HepG2 (cell line): ENCODE results near the gene CA9. TPM values are rescaled to one million over a fixed set of nuclear protein-coding genes. Genes with fewer than 3 reads are reported as not detected.
A peak's percentile ranks its signal among the peaks of the same experiment; 100 is the strongest.

ENCODE experiments used
- ELF1 ChIP-seq: sonication (generic); formaldehyde crosslinking; IDR thresholded peaks from 2 replicates; pipeline ENCODE4 v1.4.0; 2020; ENCODE audit warnings: missing genetic modification reagents
- ETV6 ChIP-seq: sonication (generic); formaldehyde crosslinking; conservative IDR thresholded peaks from 2 replicates; pipeline ENCODE4 v1.4.0; 2020; ENCODE audit warnings: missing genetic modification reagents
- FIP1L1 ChIP-seq: fragments of 200-400 bp; formaldehyde crosslinking; IDR thresholded peaks from 2 replicates; pipeline ENCODE4 v1.6.1; 2018; ENCODE audit warnings: low read depth, mild to moderate bottlenecking, low read length, moderate library complexity, borderline replicate concordance; ENCODE audit not compliant: insufficient read depth
- GZF1 ChIP-seq: sonication (generic); formaldehyde crosslinking; IDR thresholded peaks from 2 replicates; pipeline ENCODE4 v1.5.1; 2020; ENCODE audit warnings: mild to moderate bottlenecking, missing genetic modification reagents
- MED8 ChIP-seq: sonication (generic); formaldehyde crosslinking; IDR thresholded peaks from 2 replicates; pipeline ENCODE4 v1.8.1; 2023; ENCODE audit warnings: mild to moderate bottlenecking, missing genetic modification reagents; ENCODE audit not compliant: insufficient replicate concordance
- MEIS2 ChIP-seq: sonication (generic); formaldehyde crosslinking; IDR thresholded peaks from 2 replicates; pipeline ENCODE4 v1.9.0; 2021; ENCODE audit warnings: mild to moderate bottlenecking, missing genetic modification reagents
- PCBP1 ChIP-seq: fragments of 200-400 bp; formaldehyde crosslinking; IDR thresholded peaks from 2 replicates; pipeline ENCODE4 v1.6.1; 2017; ENCODE audit warnings: mild to moderate bottlenecking, low read depth, low read length, borderline replicate concordance
- PRPF4 ChIP-seq: fragments of 200-400 bp; formaldehyde crosslinking; IDR thresholded peaks from 2 replicates; pipeline ENCODE4 v1.6.1; 2016; ENCODE audit warnings: low read length, low read depth; ENCODE audit not compliant: poor library complexity, severe bottlenecking
- RBM22 ChIP-seq: fragments of 200-400 bp; formaldehyde crosslinking; optimal IDR thresholded peaks from 2 replicates; pipeline ENCODE3; 2017; ENCODE audit warnings: mild to moderate bottlenecking, low read length, moderate library complexity
- RFX1 ChIP-seq: fragments of 450-650 bp; IDR thresholded peaks from 2 replicates; pipeline ENCODE4 v1.6.1; 2017
- RXRA ChIP-seq: sonication (generic); formaldehyde crosslinking; IDR thresholded peaks from 2 replicates; pipeline ENCODE4 v1.5.1; 2020; ENCODE audit warnings: missing genetic modification reagents
- SNAI1 ChIP-seq: sonication (generic); formaldehyde crosslinking; IDR thresholded peaks from 2 replicates; pipeline ENCODE4 v1.5.0; 2020; ENCODE audit warnings: mild to moderate bottlenecking, missing genetic modification reagents, borderline replicate concordance
- SYNCRIP ChIP-seq: fragments of 200-400 bp; formaldehyde crosslinking; IDR thresholded peaks from 2 replicates; pipeline ENCODE4 v1.6.1; 2018; ENCODE audit warnings: mild to moderate bottlenecking, low read depth, low read length; ENCODE audit not compliant: insufficient read depth
- TBX2 ChIP-seq: sonication (generic); formaldehyde crosslinking; IDR thresholded peaks from 2 replicates; pipeline ENCODE4 v1.5.0; 2020; ENCODE audit warnings: missing genetic modification reagents, mild to moderate bottlenecking, borderline replicate concordance
- TCF7L2 ChIP-seq: IDR thresholded peaks from 2 replicates; pipeline ENCODE4 v1.6.1; 2011; ENCODE audit warnings: mild to moderate bottlenecking, low read depth, low read length, moderate library complexity
- XRCC5 ChIP-seq: fragments of 200-400 bp; formaldehyde crosslinking; optimal IDR thresholded peaks from 2 replicates; pipeline ENCODE3; 2017; ENCODE audit warnings: mild to moderate bottlenecking, low read length
- ZNF101 ChIP-seq: sonication (generic); formaldehyde crosslinking; IDR thresholded peaks from 2 replicates; pipeline ENCODE4 v1.4.0; 2020; ENCODE audit warnings: mild to moderate bottlenecking, low read depth, missing genetic modification reagents, borderline replicate concordance
- ZNF17 ChIP-seq: sonication (generic); formaldehyde crosslinking; IDR thresholded peaks from 2 replicates; pipeline ENCODE4 v1.5.0; 2020; ENCODE audit warnings: mild to moderate bottlenecking, missing genetic modification reagents
- ZNF274 ChIP-seq: sonication (generic); formaldehyde crosslinking; IDR thresholded peaks from 2 replicates; pipeline ENCODE4 v1.5.1; 2020; ENCODE audit warnings: mild to moderate bottlenecking, missing genetic modification reagents
- polyA plus RNA-seq, 8 experiments: library from polyadenylated mRNA; depleted of rRNA in 3 of 8; stranded (reverse) in 7 of 8; unstranded in 1 of 8; fragments of >200 nt; fragmentation: Illumina TruSeq in 4 of 8; extraction: Trizol in 4 of 8; gene quantifications; 2 replicates each; pipeline versions ENCODE4 v1.2.1 to v1.2.3, GENCODE V29; 2011 to 2016; ENCODE audit warnings: low read depth in 4 of 8, missing spikeins in 1 of 8, mixed read lengths in 1 of 8; ENCODE audit not compliant: insufficient read depth in 1 of 8
- total RNA-seq, 5 experiments: library from RNA; depleted of rRNA; stranded (reverse); fragments of >200 nt; fragmentation: Illumina TruSeq; extraction: Trizol; gene quantifications; 2 replicates each; pipeline ENCODE4 v1.2.3, GENCODE V29; 2016; ENCODE audit warnings: low read depth in 1 of 5
- TF ChIP-seq, protein P1 (sequence below): sonication (generic); formaldehyde crosslinking; IDR thresholded peaks from 2 replicates; pipeline ENCODE4 v1.4.0; 2020; ENCODE audit warnings: missing genetic modification reagents
- TF ChIP-seq, protein P2 (sequence below): sonication (generic); formaldehyde crosslinking; IDR thresholded peaks from 2 replicates; pipeline ENCODE4 v1.5.0; 2020; ENCODE audit warnings: mild to moderate bottlenecking, missing genetic modification reagents, moderate library complexity
- TF ChIP-seq, protein P3 (sequence below), 2 experiments: IDR thresholded peaks; 2 replicates each; pipeline ENCODE4 v1.6.1; 2011 to 2012; ENCODE audit warnings: low read length in 2 of 2, borderline replicate concordance in 1 of 2, low read depth in 1 of 2, mild to moderate bottlenecking in 1 of 2, moderate library complexity in 1 of 2

Gene CA9
- total and polyA plus RNA-seq, 2 of the 13 experiments (the other 11 are each of a cell fraction or from before 2014, with no cell fraction given) = 0.13 to 152 TPM

DNA sequence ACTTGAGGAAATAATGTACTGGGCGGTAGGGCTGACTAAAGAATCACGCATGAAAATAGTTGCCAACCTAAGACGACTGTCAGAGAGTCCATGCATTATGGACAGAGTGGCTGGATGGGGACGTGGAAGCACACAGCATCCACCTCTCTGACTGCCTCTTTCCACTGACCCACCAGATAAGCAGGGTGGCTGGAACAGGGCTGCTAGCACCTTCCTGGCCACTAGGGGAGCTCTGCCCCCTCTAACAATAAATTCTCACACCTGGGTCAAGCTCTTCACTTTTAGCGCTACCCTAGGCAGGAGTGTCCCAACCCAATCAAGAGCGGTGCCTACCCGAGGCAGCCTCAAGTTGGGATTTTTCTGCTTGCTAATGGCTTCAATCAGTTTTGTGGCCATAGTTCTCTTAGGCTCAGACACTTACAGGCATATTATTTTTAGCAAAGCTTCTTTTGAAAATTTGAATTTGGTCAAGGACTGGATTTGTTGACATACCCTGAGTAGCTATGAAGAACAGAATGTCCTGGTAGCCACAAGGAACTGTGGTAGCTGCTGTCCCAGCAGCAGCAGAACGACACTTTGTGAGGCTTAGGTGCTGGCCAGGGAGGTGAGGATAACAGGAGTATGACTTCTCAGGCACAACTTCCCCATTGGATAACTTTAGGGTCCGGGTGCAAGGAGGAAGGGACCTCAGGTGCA is 22.9 kb downstream of the CA9 start (continued):
- no peak for TF ChIP-seq FIP1L1
- TF ChIP-seq GZF1 (CRISPR knock-in tag) = no peak
- no peak for TF ChIP-seq RXRA (CRISPR knock-in tag)
- 0 out of 2 replicates have a peak, but pooled peaks have one; percentile 15 for TF ChIP-seq ELF1 (CRISPR knock-in tag)
- TF ChIP-seq, protein P1, sequence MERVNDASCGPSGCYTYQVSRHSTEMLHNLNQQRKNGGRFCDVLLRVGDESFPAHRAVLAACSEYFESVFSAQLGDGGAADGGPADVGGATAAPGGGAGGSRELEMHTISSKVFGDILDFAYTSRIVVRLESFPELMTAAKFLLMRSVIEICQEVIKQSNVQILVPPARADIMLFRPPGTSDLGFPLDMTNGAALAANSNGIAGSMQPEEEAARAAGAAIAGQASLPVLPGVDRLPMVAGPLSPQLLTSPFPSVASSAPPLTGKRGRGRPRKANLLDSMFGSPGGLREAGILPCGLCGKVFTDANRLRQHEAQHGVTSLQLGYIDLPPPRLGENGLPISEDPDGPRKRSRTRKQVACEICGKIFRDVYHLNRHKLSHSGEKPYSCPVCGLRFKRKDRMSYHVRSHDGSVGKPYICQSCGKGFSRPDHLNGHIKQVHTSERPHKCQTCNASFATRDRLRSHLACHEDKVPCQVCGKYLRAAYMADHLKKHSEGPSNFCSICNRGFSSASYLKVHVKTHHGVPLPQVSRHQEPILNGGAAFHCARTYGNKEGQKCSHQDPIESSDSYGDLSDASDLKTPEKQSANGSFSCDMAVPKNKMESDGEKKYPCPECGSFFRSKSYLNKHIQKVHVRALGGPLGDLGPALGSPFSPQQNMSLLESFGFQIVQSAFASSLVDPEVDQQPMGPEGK (CRISPR knock-in tag) = peak; percentile 34; the same call in 1 of the 2 replicates
- TF ChIP-seq TBX2 = peak; percentile 32; the same call in 1 of the 2 replicates
- TF ChIP-seq PCBP1 = no peak
- no peak for TF ChIP-seq ZNF17 (CRISPR knock-in tag)
- no peak for TF ChIP-seq RFX1
- no peak for TF ChIP-seq PRPF4
- TF ChIP-seq RBM22 = peak; percentile 29
- TF ChIP-seq TCF7L2 = no peak
- TF ChIP-seq, protein P2, sequence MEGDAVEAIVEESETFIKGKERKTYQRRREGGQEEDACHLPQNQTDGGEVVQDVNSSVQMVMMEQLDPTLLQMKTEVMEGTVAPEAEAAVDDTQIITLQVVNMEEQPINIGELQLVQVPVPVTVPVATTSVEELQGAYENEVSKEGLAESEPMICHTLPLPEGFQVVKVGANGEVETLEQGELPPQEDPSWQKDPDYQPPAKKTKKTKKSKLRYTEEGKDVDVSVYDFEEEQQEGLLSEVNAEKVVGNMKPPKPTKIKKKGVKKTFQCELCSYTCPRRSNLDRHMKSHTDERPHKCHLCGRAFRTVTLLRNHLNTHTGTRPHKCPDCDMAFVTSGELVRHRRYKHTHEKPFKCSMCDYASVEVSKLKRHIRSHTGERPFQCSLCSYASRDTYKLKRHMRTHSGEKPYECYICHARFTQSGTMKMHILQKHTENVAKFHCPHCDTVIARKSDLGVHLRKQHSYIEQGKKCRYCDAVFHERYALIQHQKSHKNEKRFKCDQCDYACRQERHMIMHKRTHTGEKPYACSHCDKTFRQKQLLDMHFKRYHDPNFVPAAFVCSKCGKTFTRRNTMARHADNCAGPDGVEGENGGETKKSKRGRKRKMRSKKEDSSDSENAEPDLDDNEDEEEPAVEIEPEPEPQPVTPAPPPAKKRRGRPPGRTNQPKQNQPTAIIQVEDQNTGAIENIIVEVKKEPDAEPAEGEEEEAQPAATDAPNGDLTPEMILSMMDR (CRISPR knock-in tag) = peak; percentile 82
- TF ChIP-seq ETV6 (CRISPR knock-in tag) = no peak
- TF ChIP-seq MED8 (CRISPR knock-in tag) = no peak
- 0 out of 2 replicates have a peak, but pooled peaks have one; percentile 29 for TF ChIP-seq ZNF274 (CRISPR knock-in tag)
- TF ChIP-seq XRCC5 = peak; percentile 75
- TF ChIP-seq SNAI1 (CRISPR knock-in tag) = no peak
- TF ChIP-seq SYNCRIP = no peak
- TF ChIP-seq, protein P3, sequence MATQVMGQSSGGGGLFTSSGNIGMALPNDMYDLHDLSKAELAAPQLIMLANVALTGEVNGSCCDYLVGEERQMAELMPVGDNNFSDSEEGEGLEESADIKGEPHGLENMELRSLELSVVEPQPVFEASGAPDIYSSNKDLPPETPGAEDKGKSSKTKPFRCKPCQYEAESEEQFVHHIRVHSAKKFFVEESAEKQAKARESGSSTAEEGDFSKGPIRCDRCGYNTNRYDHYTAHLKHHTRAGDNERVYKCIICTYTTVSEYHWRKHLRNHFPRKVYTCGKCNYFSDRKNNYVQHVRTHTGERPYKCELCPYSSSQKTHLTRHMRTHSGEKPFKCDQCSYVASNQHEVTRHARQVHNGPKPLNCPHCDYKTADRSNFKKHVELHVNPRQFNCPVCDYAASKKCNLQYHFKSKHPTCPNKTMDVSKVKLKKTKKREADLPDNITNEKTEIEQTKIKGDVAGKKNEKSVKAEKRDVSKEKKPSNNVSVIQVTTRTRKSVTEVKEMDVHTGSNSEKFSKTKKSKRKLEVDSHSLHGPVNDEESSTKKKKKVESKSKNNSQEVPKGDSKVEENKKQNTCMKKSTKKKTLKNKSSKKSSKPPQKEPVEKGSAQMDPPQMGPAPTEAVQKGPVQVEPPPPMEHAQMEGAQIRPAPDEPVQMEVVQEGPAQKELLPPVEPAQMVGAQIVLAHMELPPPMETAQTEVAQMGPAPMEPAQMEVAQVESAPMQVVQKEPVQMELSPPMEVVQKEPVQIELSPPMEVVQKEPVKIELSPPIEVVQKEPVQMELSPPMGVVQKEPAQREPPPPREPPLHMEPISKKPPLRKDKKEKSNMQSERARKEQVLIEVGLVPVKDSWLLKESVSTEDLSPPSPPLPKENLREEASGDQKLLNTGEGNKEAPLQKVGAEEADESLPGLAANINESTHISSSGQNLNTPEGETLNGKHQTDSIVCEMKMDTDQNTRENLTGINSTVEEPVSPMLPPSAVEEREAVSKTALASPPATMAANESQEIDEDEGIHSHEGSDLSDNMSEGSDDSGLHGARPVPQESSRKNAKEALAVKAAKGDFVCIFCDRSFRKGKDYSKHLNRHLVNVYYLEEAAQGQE (IDR thresholded peaks at IDR 0.05; ENCODE audit: borderline replicate concordance in 1 of 2, low read depth in 1 of 2, low read length in 2 of 2) = no peak
- TF ChIP-seq MEIS2 (CRISPR knock-in tag) = no peak
- no peak for TF ChIP-seq ZNF101
